GM12891 (cell line): ENCODE data around the gene GRM7.

Experiments used
- DNase-seq: peaks from one replicate; pipeline ENCODE4 v3.0.0; 2011; ENCODE audit warnings: low spot score; ENCODE audit not compliant: insufficient read length
- FAIRE-seq: peaks from 2 replicates; lab custom pipeline; 2011; peaks lifted over from hg19 to GRCh38; lab: Jason Lieb, UNC
- PAX5 ChIP-seq: IDR thresholded peaks from 2 replicates; pipeline ENCODE4 v1.6.1; 2011; ENCODE audit warnings: low read length, moderate library complexity, mild to moderate bottlenecking; ENCODE audit not compliant: insufficient read depth, severe bottlenecking
- POLR2A ChIP-seq: IDR thresholded peaks from 2 replicates; pipeline ENCODE4 v1.6.1; 2011; ENCODE audit warnings: low read depth, low read length, control low read depth
- POLR2AphosphoS5 ChIP-seq: IDR thresholded peaks from 2 replicates; pipeline ENCODE4 v1.6.1; 2011; ENCODE audit warnings: low read depth, low read length, control low read depth
- POU2F2 ChIP-seq: IDR thresholded peaks from 2 replicates; pipeline ENCODE4 v1.6.1; 2011; ENCODE audit warnings: low read depth, mild to moderate bottlenecking, control low read depth, low read length, moderate library complexity
- SPI1 ChIP-seq: IDR thresholded peaks from 2 replicates; pipeline ENCODE4 v1.6.1; 2011; ENCODE audit warnings: low read depth, low read length, control low read depth
- TAF1 ChIP-seq: IDR thresholded peaks from 2 replicates; pipeline ENCODE4 v1.6.1; 2011; ENCODE audit warnings: low read depth, low read length, control low read depth

GRM7 gene

GRCh38 chr3:7630351-7630911 is 769.5 kb downstream of the GRM7 start:
- FAIRE-seq (no peak), DNase-seq (no peak)
- no peak for TF ChIP-seq POLR2A
- no peak for TF ChIP-seq PAX5
- no peak for TF ChIP-seq POLR2AphosphoS5
- no peak for TF ChIP-seq POU2F2

DNA sequence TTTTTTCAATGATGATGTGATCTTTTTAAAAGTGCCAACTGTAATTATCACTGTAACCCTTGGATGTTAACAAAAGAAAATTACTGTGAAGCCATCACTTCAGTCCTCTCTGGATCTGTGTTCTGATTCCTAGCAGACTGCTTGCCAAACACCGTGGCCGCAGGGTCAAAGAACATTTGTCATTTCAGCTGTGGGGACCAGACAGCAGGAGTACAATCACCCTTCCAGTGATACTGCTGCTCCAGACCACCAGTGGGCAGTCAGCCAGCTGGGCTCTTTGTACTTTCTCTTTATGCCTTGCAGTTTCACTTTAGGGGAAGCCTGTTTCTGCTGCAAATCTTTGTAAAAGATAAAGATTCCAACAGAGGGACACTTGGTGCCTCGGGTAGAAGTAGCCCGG is 770.0 kb downstream of the GRM7 start:
- TF ChIP-seq POLR2AphosphoS5 (no peak), SPI1 (no peak), POU2F2 (no peak)
- FAIRE-seq (no peak), DNase-seq (no peak)

GRCh38 chr3:7632305-7632704 is 771.4 kb downstream of the GRM7 start:
- no peak for FAIRE-seq
- DNase-seq, result no peak
- TF ChIP-seq SPI1 (no peak), PAX5 (no peak), POLR2AphosphoS5 (no peak), POU2F2 (no peak), TAF1 (no peak), POLR2A (no peak)

DNA sequence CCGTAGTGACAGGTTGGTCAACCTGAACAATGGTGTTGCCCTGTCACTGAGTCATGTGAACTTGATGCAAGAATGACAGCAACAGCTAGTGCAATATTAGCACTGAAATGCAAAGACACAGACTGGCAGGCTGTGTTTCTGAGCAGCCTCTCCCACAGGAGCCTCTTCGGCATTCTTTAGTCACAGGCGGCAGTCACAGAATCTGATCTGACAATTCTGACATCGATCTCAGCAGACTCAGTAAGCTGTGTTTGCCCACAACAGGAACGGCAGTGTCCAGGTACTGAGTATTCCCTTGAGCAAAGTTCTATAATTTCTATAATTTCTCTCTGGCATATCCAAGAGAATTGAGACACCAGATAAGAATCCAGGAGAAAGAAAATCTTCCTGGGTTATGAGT is 776.8 kb downstream of the GRM7 start:
- TF ChIP-seq SPI1 (no peak), POU2F2 (no peak), PAX5 (no peak), POLR2A (no peak), POLR2AphosphoS5 (no peak), TAF1 (no peak)
- no peak for DNase-seq
- FAIRE-seq, result no peak

DNA sequence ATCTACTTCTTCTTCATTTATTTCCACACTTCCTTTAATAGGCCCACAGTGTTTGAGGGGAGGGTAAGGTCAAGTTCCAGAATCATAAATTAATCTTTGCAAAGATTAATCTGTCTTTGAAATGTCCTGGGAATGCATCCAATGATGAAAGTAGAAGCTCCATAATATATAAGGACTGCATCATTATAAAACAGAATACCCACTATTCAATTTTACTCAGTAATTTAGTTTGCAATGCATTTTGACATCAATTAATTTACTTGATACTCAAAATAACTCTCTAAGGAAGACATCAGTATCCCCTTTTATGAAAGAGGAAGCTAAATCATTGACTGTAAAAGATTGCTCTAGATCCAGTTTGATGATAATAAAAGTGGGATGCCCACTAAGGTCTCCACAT is 777.2 kb downstream of the GRM7 start:
- TF ChIP-seq POLR2A (no peak), POU2F2 (no peak), SPI1 (no peak), PAX5 (no peak), POLR2AphosphoS5 (no peak), TAF1 (no peak)
- FAIRE-seq, result no peak
- DNase-seq, result no peak

DNA sequence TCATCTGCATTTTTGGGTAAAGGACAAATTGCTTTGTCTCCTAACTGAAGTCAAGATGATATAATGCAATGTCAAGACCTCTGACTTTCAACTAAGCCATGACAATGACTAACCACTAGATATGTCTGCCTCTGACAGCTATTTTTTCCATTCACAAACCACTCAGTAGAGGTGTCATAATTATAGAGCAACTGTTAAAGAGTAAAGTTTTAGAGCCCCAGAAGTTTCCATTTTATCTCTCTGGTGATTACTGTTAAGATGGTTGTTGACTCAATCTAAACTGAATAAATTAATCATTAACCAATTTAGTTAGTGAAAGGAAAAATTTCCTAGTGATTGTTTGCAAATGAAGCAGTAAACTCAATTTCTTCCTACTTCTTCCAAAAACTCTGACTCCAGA is 779.9 kb downstream of the GRM7 start:
- no peak for FAIRE-seq
- no peak for TF ChIP-seq SPI1
- no peak for TF ChIP-seq POLR2AphosphoS5
- TF ChIP-seq TAF1, result no peak
- TF ChIP-seq POLR2A, result no peak
- no peak for TF ChIP-seq POU2F2
- no peak for TF ChIP-seq PAX5
- DNase-seq, result no peak

GRCh38 chr3:7646851-7647250 is 785.9 kb downstream of the GRM7 start:
- TF ChIP-seq TAF1 (no peak), POLR2AphosphoS5 (no peak), SPI1 (no peak)
- no peak for FAIRE-seq
- DNase-seq, result no peak

- FAIRE-seq (no peak), DNase-seq (no peak)
- TF ChIP-seq POLR2A, result no peak
- no peak for TF ChIP-seq POLR2AphosphoS5
- no peak for TF ChIP-seq SPI1
- no peak for TF ChIP-seq TAF1
- TF ChIP-seq PAX5, result no peak
- no peak for TF ChIP-seq POU2F2
Measured at GRCh38 chr3:7650466-7650865, 789.6 kb downstream of the GRM7 start.

DNA sequence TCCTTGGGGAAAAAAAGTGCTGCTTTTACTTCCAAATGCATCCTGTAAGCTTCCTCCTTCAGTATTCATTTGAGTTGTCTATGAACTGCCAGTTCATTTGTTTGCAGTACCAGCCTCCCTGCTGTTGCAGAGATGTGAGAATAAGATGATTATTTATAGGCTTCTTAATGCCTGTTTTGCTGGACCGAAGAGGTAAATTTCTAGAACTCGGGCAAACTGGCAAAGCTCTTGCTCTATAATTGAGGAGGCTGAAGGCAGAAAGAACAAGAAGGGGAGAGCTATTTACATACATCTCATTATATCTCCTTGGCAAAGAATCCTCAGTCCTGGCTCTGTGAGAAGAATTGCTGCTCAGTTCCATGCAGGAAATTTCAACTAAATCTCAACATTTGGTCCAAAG is 790.4 kb downstream of the GRM7 start:
- TF ChIP-seq TAF1, result no peak
- no peak for TF ChIP-seq PAX5
- no peak for TF ChIP-seq POLR2A
- TF ChIP-seq POLR2AphosphoS5, result no peak
- TF ChIP-seq SPI1, result no peak
- TF ChIP-seq POU2F2, result no peak
- DNase-seq (no peak), FAIRE-seq (no peak)

- DNase-seq, result no peak
- TF ChIP-seq POU2F2 (no peak), PAX5 (no peak), SPI1 (no peak), POLR2A (no peak), POLR2AphosphoS5 (no peak), TAF1 (no peak)
Measured at GRCh38 chr3:7657214-7658112, 796.5 kb downstream of the GRM7 start.

More at GRCh38 chr3:7657214-7658112, 796.5 kb downstream of the GRM7 start:
- no peak for FAIRE-seq
